ENCODE data around the gene APOL2. TPM values are rescaled to one million over a fixed set of nuclear protein-coding genes. Genes with fewer than 3 reads are reported as not detected.

Gene APOL2
- total and polyA plus RNA-seq, 10 of the 15 experiments (the other 5 are each of a cell fraction or from before 2014, with no cell fraction given), result 4.4 to 39.9 (median 25.0) TPM

DNA sequence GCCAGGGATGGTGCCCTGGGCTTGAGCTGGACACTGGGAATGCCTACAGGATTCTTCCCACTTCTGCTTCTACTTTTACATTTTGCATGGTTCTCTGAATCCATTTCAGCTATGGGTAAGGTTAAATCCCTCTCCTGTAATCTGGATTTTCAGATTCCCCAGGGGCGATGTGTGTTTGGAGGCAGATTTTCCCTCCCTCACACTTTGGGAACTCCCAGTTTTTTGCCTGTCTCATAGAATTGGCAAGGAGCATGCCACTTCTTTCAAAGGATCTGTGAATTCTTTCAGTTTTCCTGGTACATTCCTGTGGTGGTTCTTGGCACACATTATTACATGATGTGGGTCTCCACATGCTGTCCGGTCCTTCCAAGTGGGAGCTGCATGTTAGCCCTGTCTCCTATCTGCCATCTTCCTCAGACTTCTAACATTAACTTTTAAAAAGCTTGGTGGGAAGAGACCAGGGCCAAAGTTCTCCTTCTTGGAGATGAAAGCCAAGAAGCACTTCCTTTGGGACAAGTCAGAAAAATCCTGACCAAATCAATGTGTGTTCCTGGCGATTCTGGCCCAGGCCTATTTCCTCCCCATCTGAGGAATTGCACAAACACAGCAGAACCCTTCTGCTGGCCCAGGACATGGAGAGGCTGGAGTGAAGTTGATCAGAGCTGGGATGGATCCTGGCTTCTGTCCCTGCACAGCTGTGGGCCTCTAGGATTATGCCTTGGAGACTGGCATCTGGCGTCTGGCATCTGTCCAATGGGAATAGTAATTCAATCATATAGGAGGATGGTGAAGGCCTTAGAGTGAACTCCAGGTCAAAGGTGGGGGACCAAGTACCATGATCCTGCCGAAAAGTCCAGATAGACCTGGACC is 5.4 kb upstream of the APOL2 start:
- Histone ChIP-seq H3K79me2 (ENCODE audit: control insufficient read depth, insufficient read depth, low read length) (no peaks in the 10 kb centered on the region), H3K4me3 (no peak overlapping the region), H4K20me1 (ENCODE audit: control insufficient read depth, insufficient read depth) (no peaks in the 10 kb centered on the region), H3K4me1 (ENCODE audit: control insufficient read depth, insufficient read depth, low read length) (peaks cover 7% of the 10 kb centered on the region), H3K27me3 (replicated peaks in 1 of 2; ENCODE audit: control insufficient read depth in 2 of 2, insufficient read depth in 2 of 2, low read length in 1 of 2) (no peaks in the 10 kb centered on the region), H3K9me3 (replicated peaks; ENCODE audit: control insufficient read depth, insufficient read depth, low read length) (no peaks in the 10 kb centered on the region), H3K27ac (ENCODE audit: control insufficient read depth, insufficient read depth) (no peak overlapping the region), H2AFZ (ENCODE audit: control insufficient read depth, low read depth, low read length) (no peak overlapping the region), H3K4me2 (ENCODE audit: control insufficient read depth, insufficient read depth) (no peak overlapping the region), H3K9ac (ENCODE audit: control insufficient read depth, insufficient read depth, low read length) (no peak overlapping the region), H3K36me3 (ENCODE audit: control insufficient read depth in 2 of 2, insufficient read depth in 2 of 2, low read length in 1 of 2) (no peaks in the 10 kb centered on the region)
- DNase-seq (ENCODE audit: low read depth, low spot score) (no peak), ATAC-seq (no peak), FAIRE-seq (no peak)
- ChIA-PET CTCF (interaction anchor here (0.9 to 1.2 kb wide), 2 partner anchors 8 to 41 kb away, joined by 3 to 4 read pairs; partner anchors contain the start of gene APOL1), RAD21 (ENCODE audit: unreplicated experiment) (interaction anchor here (1.4 kb wide), 1 partner anchor 50 kb away, joined by 3 read pairs; no protein-coding TSS in a partner anchor), POLR2A (interaction anchor here (1.5 kb wide), 1 partner anchor 9 kb away, joined by 9 read pairs; the partner anchor contains the start of gene APOL1), SMC1A (ENCODE audit: uncharacterized antibody, unreplicated experiment) (interaction anchor here (1.5 to 1.7 kb wide), 3 partner anchors 9 to 82 kb away, joined by 4 to 11 read pairs (median 6); partner anchors contain the start of gene APOL1)
- no TSS peak for BruUV-seq (replicated peaks)
- intact Hi-C loops (cut with micrococcal nuclease; ENCODE audit: unreplicated experiment) (no loop called here), in situ Hi-C loops (cut with MboI) (no loop called here)
- 75% methylated on average over 5 of the region's 5 CpGs for WGBS (ENCODE audit: insufficient coverage, insufficient replicate concordance, low lambda C conversion rate, missing lambda C conversion rate)
- TF ChIP-seq ZNF274 (IDR thresholded peaks at IDR 0.05; ENCODE audit: insufficient read depth, insufficient read length) (no peak), ZNF24 (IDR thresholded peaks at IDR 0.05) (no peak), MYC (IDR thresholded peaks at IDR 0.05; ENCODE audit: insufficient read depth, insufficient read length, insufficient replicate concordance, low read length, severe bottlenecking) (no peak), KDM1A (IDR thresholded peaks at IDR 0.05; ENCODE audit: borderline replicate concordance) (no peak)
- TF ChIP-seq, protein P1, sequence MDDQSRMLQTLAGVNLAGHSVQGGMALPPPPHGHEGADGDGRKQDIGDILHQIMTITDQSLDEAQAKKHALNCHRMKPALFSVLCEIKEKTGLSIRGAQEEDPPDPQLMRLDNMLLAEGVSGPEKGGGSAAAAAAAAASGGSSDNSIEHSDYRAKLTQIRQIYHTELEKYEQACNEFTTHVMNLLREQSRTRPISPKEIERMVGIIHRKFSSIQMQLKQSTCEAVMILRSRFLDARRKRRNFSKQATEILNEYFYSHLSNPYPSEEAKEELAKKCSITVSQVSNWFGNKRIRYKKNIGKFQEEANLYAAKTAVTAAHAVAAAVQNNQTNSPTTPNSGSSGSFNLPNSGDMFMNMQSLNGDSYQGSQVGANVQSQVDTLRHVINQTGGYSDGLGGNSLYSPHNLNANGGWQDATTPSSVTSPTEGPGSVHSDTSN (IDR thresholded peaks at IDR 0.05; ENCODE audit: insufficient replicate concordance, low read depth, low read length), result no peak
- TF ChIP-seq, protein P2, sequence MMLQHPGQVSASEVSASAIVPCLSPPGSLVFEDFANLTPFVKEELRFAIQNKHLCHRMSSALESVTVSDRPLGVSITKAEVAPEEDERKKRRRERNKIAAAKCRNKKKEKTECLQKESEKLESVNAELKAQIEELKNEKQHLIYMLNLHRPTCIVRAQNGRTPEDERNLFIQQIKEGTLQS (IDR thresholded peaks at IDR 0.05; ENCODE audit: borderline replicate concordance, extremely low read depth, low read depth, low read length), result no peak
- TF ChIP-seq, protein P3, sequence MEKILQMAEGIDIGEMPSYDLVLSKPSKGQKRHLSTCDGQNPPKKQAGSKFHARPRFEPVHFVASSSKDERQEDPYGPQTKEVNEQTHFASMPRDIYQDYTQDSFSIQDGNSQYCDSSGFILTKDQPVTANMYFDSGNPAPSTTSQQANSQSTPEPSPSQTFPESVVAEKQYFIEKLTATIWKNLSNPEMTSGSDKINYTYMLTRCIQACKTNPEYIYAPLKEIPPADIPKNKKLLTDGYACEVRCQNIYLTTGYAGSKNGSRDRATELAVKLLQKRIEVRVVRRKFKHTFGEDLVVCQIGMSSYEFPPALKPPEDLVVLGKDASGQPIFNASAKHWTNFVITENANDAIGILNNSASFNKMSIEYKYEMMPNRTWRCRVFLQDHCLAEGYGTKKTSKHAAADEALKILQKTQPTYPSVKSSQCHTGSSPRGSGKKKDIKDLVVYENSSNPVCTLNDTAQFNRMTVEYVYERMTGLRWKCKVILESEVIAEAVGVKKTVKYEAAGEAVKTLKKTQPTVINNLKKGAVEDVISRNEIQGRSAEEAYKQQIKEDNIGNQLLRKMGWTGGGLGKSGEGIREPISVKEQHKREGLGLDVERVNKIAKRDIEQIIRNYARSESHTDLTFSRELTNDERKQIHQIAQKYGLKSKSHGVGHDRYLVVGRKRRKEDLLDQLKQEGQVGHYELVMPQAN (conservative IDR thresholded peaks at IDR 0.05), result no peak
- TF ChIP-seq, protein P4, sequence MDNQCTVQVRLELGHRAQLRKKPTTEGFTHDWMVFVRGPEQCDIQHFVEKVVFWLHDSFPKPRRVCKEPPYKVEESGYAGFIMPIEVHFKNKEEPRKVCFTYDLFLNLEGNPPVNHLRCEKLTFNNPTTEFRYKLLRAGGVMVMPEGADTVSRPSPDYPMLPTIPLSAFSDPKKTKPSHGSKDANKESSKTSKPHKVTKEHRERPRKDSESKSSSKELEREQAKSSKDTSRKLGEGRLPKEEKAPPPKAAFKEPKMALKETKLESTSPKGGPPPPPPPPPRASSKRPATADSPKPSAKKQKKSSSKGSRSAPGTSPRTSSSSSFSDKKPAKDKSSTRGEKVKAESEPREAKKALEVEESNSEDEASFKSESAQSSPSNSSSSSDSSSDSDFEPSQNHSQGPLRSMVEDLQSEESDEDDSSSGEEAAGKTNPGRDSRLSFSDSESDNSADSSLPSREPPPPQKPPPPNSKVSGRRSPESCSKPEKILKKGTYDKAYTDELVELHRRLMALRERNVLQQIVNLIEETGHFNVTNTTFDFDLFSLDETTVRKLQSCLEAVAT (IDR thresholded peaks at IDR 0.05), result no peak
- TF ChIP-seq, protein P5, sequence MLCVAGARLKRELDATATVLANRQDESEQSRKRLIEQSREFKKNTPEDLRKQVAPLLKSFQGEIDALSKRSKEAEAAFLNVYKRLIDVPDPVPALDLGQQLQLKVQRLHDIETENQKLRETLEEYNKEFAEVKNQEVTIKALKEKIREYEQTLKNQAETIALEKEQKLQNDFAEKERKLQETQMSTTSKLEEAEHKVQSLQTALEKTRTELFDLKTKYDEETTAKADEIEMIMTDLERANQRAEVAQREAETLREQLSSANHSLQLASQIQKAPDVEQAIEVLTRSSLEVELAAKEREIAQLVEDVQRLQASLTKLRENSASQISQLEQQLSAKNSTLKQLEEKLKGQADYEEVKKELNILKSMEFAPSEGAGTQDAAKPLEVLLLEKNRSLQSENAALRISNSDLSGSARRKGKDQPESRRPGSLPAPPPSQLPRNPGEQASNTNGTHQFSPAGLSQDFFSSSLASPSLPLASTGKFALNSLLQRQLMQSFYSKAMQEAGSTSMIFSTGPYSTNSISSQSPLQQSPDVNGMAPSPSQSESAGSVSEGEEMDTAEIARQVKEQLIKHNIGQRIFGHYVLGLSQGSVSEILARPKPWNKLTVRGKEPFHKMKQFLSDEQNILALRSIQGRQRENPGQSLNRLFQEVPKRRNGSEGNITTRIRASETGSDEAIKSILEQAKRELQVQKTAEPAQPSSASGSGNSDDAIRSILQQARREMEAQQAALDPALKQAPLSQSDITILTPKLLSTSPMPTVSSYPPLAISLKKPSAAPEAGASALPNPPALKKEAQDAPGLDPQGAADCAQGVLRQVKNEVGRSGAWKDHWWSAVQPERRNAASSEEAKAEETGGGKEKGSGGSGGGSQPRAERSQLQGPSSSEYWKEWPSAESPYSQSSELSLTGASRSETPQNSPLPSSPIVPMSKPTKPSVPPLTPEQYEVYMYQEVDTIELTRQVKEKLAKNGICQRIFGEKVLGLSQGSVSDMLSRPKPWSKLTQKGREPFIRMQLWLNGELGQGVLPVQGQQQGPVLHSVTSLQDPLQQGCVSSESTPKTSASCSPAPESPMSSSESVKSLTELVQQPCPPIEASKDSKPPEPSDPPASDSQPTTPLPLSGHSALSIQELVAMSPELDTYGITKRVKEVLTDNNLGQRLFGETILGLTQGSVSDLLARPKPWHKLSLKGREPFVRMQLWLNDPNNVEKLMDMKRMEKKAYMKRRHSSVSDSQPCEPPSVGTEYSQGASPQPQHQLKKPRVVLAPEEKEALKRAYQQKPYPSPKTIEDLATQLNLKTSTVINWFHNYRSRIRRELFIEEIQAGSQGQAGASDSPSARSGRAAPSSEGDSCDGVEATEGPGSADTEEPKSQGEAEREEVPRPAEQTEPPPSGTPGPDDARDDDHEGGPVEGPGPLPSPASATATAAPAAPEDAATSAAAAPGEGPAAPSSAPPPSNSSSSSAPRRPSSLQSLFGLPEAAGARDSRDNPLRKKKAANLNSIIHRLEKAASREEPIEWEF (IDR thresholded peaks at IDR 0.05; ENCODE audit: insufficient replicate concordance, low read depth, low read length), result no peak
